Vagina (tissue), 2 donors: ENCODE data around the gene FAM227A. TPM values are rescaled to one million over a fixed set of nuclear protein-coding genes. Genes with fewer than 3 reads are reported as not detected.

Source experiments
- DNase-seq, 2 donors: peaks; one replicate each; pipeline ENCODE4 v3.0.0-alpha.2; 2017; ENCODE audit errors: extremely low spot score in 2 of 2
- H3K27ac ChIP-seq: fragments of 200-600 bp; sonication (generic); one replicate; pipeline ENCODE4 v1.5.1; 2019
- H3K27me3 ChIP-seq: fragments of 200-600 bp; sonication (generic); one replicate; pipeline ENCODE4 v1.5.1; 2019
- H3K36me3 ChIP-seq, 2 donors: fragments of 200-600 bp; sonication (generic); one replicate each; pipeline ENCODE4 v1.5.1; 2017 to 2019
- H3K4me1 ChIP-seq: fragments of 200-600 bp; sonication (generic); one replicate; pipeline ENCODE4 v1.5.1; 2019
- H3K4me3 ChIP-seq, 2 donors: fragments of 200-600 bp; sonication (generic); 1 replicate in 1 of 2; 2 replicates in 1 of 2; pipeline ENCODE4 v1.5.1; 2016 to 2019
- H3K9me3 ChIP-seq: fragments of 200-600 bp; sonication (generic); one replicate; pipeline ENCODE4 v1.5.1; 2019
- POLR2A ChIP-seq, 2 donors: fragments of 450-650 bp; IDR thresholded peaks; one replicate each; pipeline ENCODE4 v1.6.1; 2017; ENCODE audit warnings: antibody characterized with exemption in 2 of 2, mild to moderate bottlenecking in 2 of 2, moderate library complexity in 2 of 2
- POLR2AphosphoS5 ChIP-seq, 2 donors: sonication (generic); formaldehyde crosslinking; IDR thresholded peaks; one replicate each; pipeline ENCODE4 v1.9.0; 2017; ENCODE audit warnings: antibody characterized with exemption in 2 of 2, mild to moderate bottlenecking in 2 of 2, low read depth in 1 of 2; ENCODE audit not compliant: insufficient read depth in 1 of 2
- intact Hi-C: fragments of 100-400 bp; cut with DNase I; formaldehyde crosslinking; loops from one replicate; pipeline ENCODE4 v1.15.1; 2023
- total RNA-seq: library from RNA; depleted of rRNA; stranded (reverse); fragments of >200 nt; gene quantifications from one replicate; pipeline ENCODE4 v1.2.3, GENCODE V29; 2016
- TF ChIP-seq, protein P1 (sequence below), 3 experiments: fragments of 450-650 bp in 2 of 3; fragments of 200-600 bp in 1 of 3; sonication (generic) in 1 of 3; IDR thresholded peaks; one replicate each; pipeline ENCODE4 v1.5.1; 2017 to 2019; ENCODE audit warnings: antibody characterized with exemption in 3 of 3, mild to moderate bottlenecking in 2 of 3, moderate library complexity in 2 of 3

The FAM227A gene
- total RNA-seq, 1 donor from 2014 or later: 0.25 TPM

DNA sequence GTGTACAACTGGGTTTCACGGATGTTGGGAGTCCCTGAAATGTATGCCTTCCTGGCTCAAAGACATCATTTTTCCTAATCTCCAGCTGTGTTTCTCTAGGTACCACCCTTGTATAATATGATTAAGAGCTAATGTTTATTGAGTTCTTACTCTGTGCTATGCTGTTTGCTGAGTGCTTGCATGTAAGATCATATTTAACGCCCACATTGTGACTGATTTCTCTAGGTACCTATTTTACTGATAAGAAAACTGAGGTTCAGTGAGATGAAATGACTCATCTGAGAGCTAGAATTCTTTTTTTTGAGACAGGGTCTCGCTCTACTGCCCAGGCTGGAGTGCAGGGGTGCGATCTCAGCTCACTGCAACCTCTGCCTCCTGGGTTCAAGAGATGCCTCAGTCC, 42.6 kb downstream of the FAM227A start:
- no peak overlapping the region for H3K4me3 ChIP-seq
- no peak for DNase-seq
- no peaks in the 10 kb centered on the region for H3K27me3 ChIP-seq
- intact Hi-C loops: no loop called here
- H3K27ac ChIP-seq: no peak overlapping the region
- H3K9me3 ChIP-seq: no peaks in the 10 kb centered on the region
- no peak for TF ChIP-seq POLR2AphosphoS5 (IDR thresholded peaks at IDR 0.05; ENCODE audit: insufficient read depth in 1 of 2, low read depth in 1 of 2)
- no peak for TF ChIP-seq POLR2A (IDR thresholded peaks at IDR 0.05)
- TF ChIP-seq, protein P1, sequence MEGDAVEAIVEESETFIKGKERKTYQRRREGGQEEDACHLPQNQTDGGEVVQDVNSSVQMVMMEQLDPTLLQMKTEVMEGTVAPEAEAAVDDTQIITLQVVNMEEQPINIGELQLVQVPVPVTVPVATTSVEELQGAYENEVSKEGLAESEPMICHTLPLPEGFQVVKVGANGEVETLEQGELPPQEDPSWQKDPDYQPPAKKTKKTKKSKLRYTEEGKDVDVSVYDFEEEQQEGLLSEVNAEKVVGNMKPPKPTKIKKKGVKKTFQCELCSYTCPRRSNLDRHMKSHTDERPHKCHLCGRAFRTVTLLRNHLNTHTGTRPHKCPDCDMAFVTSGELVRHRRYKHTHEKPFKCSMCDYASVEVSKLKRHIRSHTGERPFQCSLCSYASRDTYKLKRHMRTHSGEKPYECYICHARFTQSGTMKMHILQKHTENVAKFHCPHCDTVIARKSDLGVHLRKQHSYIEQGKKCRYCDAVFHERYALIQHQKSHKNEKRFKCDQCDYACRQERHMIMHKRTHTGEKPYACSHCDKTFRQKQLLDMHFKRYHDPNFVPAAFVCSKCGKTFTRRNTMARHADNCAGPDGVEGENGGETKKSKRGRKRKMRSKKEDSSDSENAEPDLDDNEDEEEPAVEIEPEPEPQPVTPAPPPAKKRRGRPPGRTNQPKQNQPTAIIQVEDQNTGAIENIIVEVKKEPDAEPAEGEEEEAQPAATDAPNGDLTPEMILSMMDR (IDR thresholded peaks at IDR 0.05): no peak
- H3K4me1 ChIP-seq: no peaks in the 10 kb centered on the region
- H3K36me3 ChIP-seq: no peaks in the 10 kb centered on the region

DNA sequence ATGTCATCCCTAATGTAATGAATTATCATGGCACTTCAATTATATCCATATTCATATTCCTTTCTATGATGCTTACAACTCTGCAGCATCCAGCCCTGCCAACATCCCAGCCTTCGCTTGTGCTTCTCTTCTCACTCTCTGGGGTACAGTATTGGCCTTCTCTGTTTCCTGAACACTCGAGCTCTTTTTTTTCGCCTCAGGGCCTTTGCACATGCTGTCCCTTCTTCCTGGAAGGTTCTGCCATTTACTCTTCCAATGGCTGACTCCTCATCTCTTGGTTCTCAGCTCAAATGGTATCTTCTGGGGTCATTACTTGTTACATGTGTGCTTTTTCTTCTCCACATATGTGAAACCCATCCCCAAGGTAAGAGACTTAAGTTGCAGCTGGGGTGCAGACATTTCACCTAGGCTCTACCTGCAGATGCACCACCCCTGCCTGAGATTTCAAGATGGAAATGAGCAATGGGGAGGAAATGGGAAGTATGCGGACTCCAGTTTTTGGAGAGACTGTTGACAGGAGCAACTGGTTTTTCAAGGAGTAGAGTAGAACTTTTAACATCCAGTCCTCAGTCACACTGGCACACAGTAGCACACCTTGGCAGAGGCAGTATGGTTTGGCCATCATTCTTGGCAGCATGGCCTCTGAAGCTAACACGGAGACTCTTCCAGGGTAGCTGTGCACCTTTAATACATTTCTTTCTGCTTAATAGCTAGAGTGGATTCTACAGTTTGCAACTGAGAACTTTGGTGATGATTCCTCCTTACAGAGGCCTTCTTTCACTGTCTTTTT, 43.8 kb downstream of the FAM227A start:
- Histone ChIP-seq H3K27ac (no peak overlapping the region), H3K4me3 (no peak overlapping the region), H3K9me3 (no peaks in the 10 kb centered on the region), H3K36me3 (no peaks in the 10 kb centered on the region), H3K4me1 (no peaks in the 10 kb centered on the region), H3K27me3 (no peaks in the 10 kb centered on the region)
- DNase-seq: no peak
- intact Hi-C loops: no loop called here
- TF ChIP-seq, protein P1 (IDR thresholded peaks at IDR 0.05): no peak
- no peak for TF ChIP-seq POLR2AphosphoS5 (IDR thresholded peaks at IDR 0.05; ENCODE audit: insufficient read depth in 1 of 2, low read depth in 1 of 2)
- TF ChIP-seq POLR2A (IDR thresholded peaks at IDR 0.05): no peak

DNA sequence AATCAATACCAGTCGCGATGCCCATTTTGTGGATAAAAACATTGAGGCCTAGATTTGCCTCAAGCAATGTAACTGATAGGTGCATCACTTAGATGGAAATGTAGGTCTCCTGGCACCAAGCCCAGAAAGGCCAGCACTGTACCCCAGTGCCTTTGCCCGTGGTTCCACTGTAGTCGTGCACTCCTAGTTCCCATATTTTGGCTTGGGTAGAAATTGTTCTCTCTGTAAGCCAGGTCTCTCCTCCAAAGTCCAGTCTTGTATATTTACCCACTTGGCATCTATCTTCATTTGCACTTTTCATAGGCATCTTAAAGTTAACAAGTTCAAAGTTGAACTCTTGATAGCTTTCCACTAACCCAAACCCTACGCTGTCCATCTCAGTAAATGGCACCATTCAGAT, 44.6 kb downstream of the FAM227A start:
- intact Hi-C loops: no loop called here
- H3K36me3 ChIP-seq: no peaks in the 10 kb centered on the region
- H3K27me3 ChIP-seq: no peaks in the 10 kb centered on the region
- H3K4me3 ChIP-seq: no peak overlapping the region
- H3K4me1 ChIP-seq: no peaks in the 10 kb centered on the region
- H3K9me3 ChIP-seq: no peaks in the 10 kb centered on the region
- no peak overlapping the region for H3K27ac ChIP-seq
- DNase-seq: no peak
- TF ChIP-seq POLR2A (IDR thresholded peaks at IDR 0.05) (no peak), POLR2AphosphoS5 (IDR thresholded peaks at IDR 0.05; ENCODE audit: insufficient read depth in 1 of 2, low read depth in 1 of 2) (no peak)
- TF ChIP-seq, protein P1 (IDR thresholded peaks at IDR 0.05): no peak

GRCh38 chr22:38610234-38610633, 46.0 kb downstream of the FAM227A start:
- H3K9me3 ChIP-seq: no peaks in the 10 kb centered on the region
- no peak for DNase-seq
- no peaks in the 10 kb centered on the region for H3K4me1 ChIP-seq
- no peak overlapping the region for H3K27ac ChIP-seq
- H3K36me3 ChIP-seq: no peaks in the 10 kb centered on the region
- H3K27me3 ChIP-seq: no peaks in the 10 kb centered on the region
- no peak for TF ChIP-seq POLR2AphosphoS5 (IDR thresholded peaks at IDR 0.05; ENCODE audit: insufficient read depth in 1 of 2, low read depth in 1 of 2)
- no peak for TF ChIP-seq POLR2A (IDR thresholded peaks at IDR 0.05)
- TF ChIP-seq, protein P1 (IDR thresholded peaks at IDR 0.05): no peak
- H3K4me3 ChIP-seq: no peak overlapping the region
- intact Hi-C loops: no loop called here

DNA sequence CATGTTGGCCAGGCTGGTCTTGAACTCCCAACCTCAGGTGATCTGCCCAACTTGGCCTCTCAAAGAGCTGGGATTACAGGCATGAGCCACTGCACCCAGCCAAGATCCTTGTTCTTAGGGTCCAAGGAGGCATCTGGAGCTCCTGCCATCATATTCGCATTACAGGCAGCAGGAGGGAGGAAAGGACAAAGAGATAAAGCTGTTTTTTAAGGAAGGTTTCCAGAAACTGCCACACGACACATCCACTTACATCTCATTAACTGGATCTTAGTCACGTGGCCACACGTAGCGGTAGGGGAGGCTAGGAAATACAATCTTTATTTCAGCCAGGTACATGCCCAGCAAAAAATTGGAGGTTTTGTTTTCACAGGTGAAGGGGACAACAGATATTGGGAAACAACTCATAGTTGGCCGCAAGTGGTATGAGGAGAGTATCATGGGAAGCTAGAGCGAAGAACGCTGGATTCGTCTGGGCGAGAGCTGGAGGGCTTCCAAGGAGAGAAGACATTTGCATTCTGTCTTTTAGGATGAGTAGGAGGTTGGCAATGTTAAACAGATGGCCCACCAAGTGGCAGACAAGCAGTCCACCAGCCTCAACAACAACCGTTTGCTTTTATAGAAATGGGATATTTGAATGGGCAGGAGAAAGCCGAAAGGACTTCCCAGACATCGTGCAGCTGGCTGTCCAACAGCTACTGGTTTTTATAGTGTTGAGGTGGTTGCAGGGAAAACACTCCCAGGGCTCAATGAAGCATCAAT, 47.0 kb downstream of the FAM227A start:
- TF ChIP-seq POLR2AphosphoS5 (IDR thresholded peaks at IDR 0.05; ENCODE audit: insufficient read depth in 1 of 2, low read depth in 1 of 2) (no peak), POLR2A (IDR thresholded peaks at IDR 0.05) (no peak)
- DNase-seq: no peak
- Histone ChIP-seq H3K36me3 (no peaks in the 10 kb centered on the region), H3K27ac (no peak overlapping the region), H3K27me3 (no peaks in the 10 kb centered on the region), H3K4me3 (no peak overlapping the region), H3K4me1 (no peaks in the 10 kb centered on the region), H3K9me3 (no peaks in the 10 kb centered on the region)
- intact Hi-C loops: no loop called here
